ENCODE measurements around the gene CLDN8.

GRCh38 chr21:30227128-30227527 is 11.2 kb upstream of the CLDN8 start:
- TF ChIP-seq, protein P1, sequence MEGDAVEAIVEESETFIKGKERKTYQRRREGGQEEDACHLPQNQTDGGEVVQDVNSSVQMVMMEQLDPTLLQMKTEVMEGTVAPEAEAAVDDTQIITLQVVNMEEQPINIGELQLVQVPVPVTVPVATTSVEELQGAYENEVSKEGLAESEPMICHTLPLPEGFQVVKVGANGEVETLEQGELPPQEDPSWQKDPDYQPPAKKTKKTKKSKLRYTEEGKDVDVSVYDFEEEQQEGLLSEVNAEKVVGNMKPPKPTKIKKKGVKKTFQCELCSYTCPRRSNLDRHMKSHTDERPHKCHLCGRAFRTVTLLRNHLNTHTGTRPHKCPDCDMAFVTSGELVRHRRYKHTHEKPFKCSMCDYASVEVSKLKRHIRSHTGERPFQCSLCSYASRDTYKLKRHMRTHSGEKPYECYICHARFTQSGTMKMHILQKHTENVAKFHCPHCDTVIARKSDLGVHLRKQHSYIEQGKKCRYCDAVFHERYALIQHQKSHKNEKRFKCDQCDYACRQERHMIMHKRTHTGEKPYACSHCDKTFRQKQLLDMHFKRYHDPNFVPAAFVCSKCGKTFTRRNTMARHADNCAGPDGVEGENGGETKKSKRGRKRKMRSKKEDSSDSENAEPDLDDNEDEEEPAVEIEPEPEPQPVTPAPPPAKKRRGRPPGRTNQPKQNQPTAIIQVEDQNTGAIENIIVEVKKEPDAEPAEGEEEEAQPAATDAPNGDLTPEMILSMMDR (IDR thresholded peaks at IDR 0.05; ENCODE audit: low read depth, low read length, poor library complexity, severe bottlenecking) = no peak
- no peak for TF ChIP-seq EZH2phosphoT487 (IDR thresholded peaks at IDR 0.05; ENCODE audit: borderline replicate concordance, low read length)

All from DOHH2 (cell line).